H9 (cell line): ENCODE results near the gene ZNF530. TPM values are rescaled to one million over a fixed set of nuclear protein-coding genes. Genes with fewer than 3 reads are reported as not detected.

ENCODE experiments used
- DNase-seq: peaks from one replicate; pipeline ENCODE4 v3.0.0-alpha.2; 2017
- H2AFZ ChIP-seq: one replicate; pipeline ENCODE4 v1.6.1; 2013; ENCODE audit warnings: mild to moderate bottlenecking, low read length, control low read depth, moderate library complexity
- H2AK5ac ChIP-seq: 2 replicates; pipeline ENCODE4 v1.6.1; 2013; ENCODE audit warnings: low read length, control low read depth, mixed read lengths; ENCODE audit not compliant: insufficient read length
- H2BK120ac ChIP-seq: one replicate; pipeline ENCODE4 v1.6.1; 2013; ENCODE audit warnings: low read depth, mild to moderate bottlenecking, low read length, control low read depth, inconsistent platforms; ENCODE audit not compliant: poor library complexity, severe bottlenecking
- H2BK12ac ChIP-seq: 2 replicates; pipeline ENCODE4 v1.6.1; 2013; ENCODE audit warnings: low read length, control low read depth, mixed read lengths, low read depth; ENCODE audit not compliant: insufficient read length
- H2BK15ac ChIP-seq: 2 replicates; pipeline ENCODE4 v1.6.1; 2013; ENCODE audit warnings: low read depth, low read length, control low read depth
- H2BK20ac ChIP-seq: one replicate; pipeline ENCODE4 v1.6.1; 2013; ENCODE audit warnings: low read depth, mild to moderate bottlenecking, low read length, control low read depth, inconsistent platforms; ENCODE audit not compliant: poor library complexity, severe bottlenecking
- H2BK5ac ChIP-seq: 2 replicates; pipeline ENCODE4 v1.6.1; 2013; ENCODE audit warnings: low read length, control low read depth, mixed read lengths; ENCODE audit not compliant: insufficient read length
- H3K14ac ChIP-seq: 2 replicates; pipeline ENCODE4 v1.6.1; 2013; ENCODE audit warnings: low read length, control low read depth; ENCODE audit not compliant: insufficient read depth
- H3K18ac ChIP-seq: 2 replicates; pipeline ENCODE4 v1.6.1; 2013; ENCODE audit warnings: low read depth, mild to moderate bottlenecking, mixed read lengths, low read length, control low read depth; ENCODE audit not compliant: insufficient read length
- H3K23ac ChIP-seq: 2 replicates; pipeline ENCODE4 v1.6.1; 2013; ENCODE audit warnings: low read length, control low read depth, mixed read lengths, low read depth; ENCODE audit not compliant: insufficient read length
- H3K23me2 ChIP-seq: 2 replicates; pipeline ENCODE4 v1.6.1; 2013; ENCODE audit warnings: low read depth, mild to moderate bottlenecking, mixed read lengths, low read length, control low read depth; ENCODE audit not compliant: insufficient read length, poor library complexity, severe bottlenecking
- H3K27ac ChIP-seq: 2 replicates; pipeline ENCODE4 v1.5.1; 2013; ENCODE audit warnings: low read length, control low read depth, mixed read lengths, low read depth; ENCODE audit not compliant: insufficient read length
- H3K27me3 ChIP-seq: 2 replicates; pipeline ENCODE4 v1.6.1; 2013; ENCODE audit warnings: low read length, control low read depth, inconsistent platforms; ENCODE audit not compliant: insufficient read depth
- H3K4ac ChIP-seq: 2 replicates; pipeline ENCODE4 v1.6.1; 2013; ENCODE audit warnings: low read depth, mild to moderate bottlenecking, control low read depth, inconsistent platforms, low read length, moderate library complexity
- H3K4me1 ChIP-seq: 2 replicates; pipeline ENCODE4 v1.6.1; 2013; ENCODE audit warnings: low read length, control low read depth, inconsistent platforms; ENCODE audit not compliant: insufficient read depth
- H3K4me2 ChIP-seq: 2 replicates; pipeline ENCODE4 v1.6.1; 2013; ENCODE audit warnings: low read length, control low read depth, mixed read lengths; ENCODE audit not compliant: insufficient read length, insufficient read depth
- H3K56ac ChIP-seq: 2 replicates; pipeline ENCODE4 v1.6.1; 2013; ENCODE audit warnings: low read depth, mild to moderate bottlenecking, mixed read lengths, low read length, control low read depth; ENCODE audit not compliant: insufficient read length
- H3K79me1 ChIP-seq: 2 replicates; pipeline ENCODE4 v1.6.1; 2013; ENCODE audit warnings: low read depth, mild to moderate bottlenecking, moderate library complexity, low read length, control low read depth, inconsistent platforms; ENCODE audit not compliant: insufficient read depth, poor library complexity, severe bottlenecking
- H3K79me2 ChIP-seq: 2 replicates; pipeline ENCODE4 v1.6.1; 2013; ENCODE audit warnings: low read length, control low read depth, inconsistent platforms; ENCODE audit not compliant: insufficient read depth
- H3K9ac ChIP-seq: 2 replicates; pipeline ENCODE4 v1.6.1; 2013; ENCODE audit warnings: low read length, control low read depth, mixed read lengths; ENCODE audit not compliant: insufficient read length; ENCODE audit errors: extremely low read depth
- H3K9me3 ChIP-seq: one replicate; pipeline ENCODE4 v1.6.1; 2013; ENCODE audit warnings: low read depth, low read length, inconsistent platforms; ENCODE audit not compliant: control insufficient read depth
- H3T11ph ChIP-seq: one replicate; pipeline ENCODE4 v1.6.1; 2013; ENCODE audit warnings: mild to moderate bottlenecking, low read length, control low read depth, inconsistent platforms
- H4K20me1 ChIP-seq: one replicate; pipeline ENCODE4 v1.6.1; 2013; ENCODE audit not compliant: control insufficient read depth, insufficient read length, insufficient read depth
- H4K5ac ChIP-seq: 2 replicates; pipeline ENCODE4 v1.6.1; 2013; ENCODE audit warnings: low read depth, mild to moderate bottlenecking, mixed read lengths, low read length, control low read depth; ENCODE audit not compliant: insufficient read length
- H4K8ac ChIP-seq: replicated peaks from 2 replicates; pipeline ENCODE4 v1.6.1; 2013; ENCODE audit warnings: low read length, control low read depth, mixed read lengths, low read depth; ENCODE audit not compliant: insufficient read length
- H4K91ac ChIP-seq: 2 replicates; pipeline ENCODE4 v1.6.1; 2013; ENCODE audit warnings: low read depth, mild to moderate bottlenecking, moderate library complexity, mixed read lengths, low read length, control low read depth; ENCODE audit not compliant: insufficient read length
- H3K27ac Mint-ChIP-seq, 3 experiments: 2 replicates in 2 of 3; 3 replicates in 1 of 3; pipeline ENCODE4 v1.8.0; 2020 to 2021; ENCODE audit warnings: mixed read lengths in 3 of 3, mild to moderate bottlenecking in 1 of 3, moderate library complexity in 1 of 3
- H3K27me3 Mint-ChIP-seq: 2 replicates; pipeline ENCODE4 v1.8.0; 2021; ENCODE audit warnings: low read depth, mild to moderate bottlenecking, moderate library complexity, mixed read lengths
- H3K36me3 Mint-ChIP-seq, 3 experiments: 2 replicates in 2 of 3; 3 replicates in 1 of 3; pipeline ENCODE4 v1.8.0; 2020 to 2021; ENCODE audit warnings: low read depth in 3 of 3, mixed read lengths in 3 of 3; ENCODE audit not compliant: insufficient read depth in 1 of 3
- H3K4me1 Mint-ChIP-seq, 2 experiments: 2 replicates each; pipeline ENCODE4 v1.8.0; 2020; ENCODE audit warnings: mixed read lengths in 2 of 2
- H3K4me3 Mint-ChIP-seq, 2 experiments: 2 replicates in 1 of 2; 3 replicates in 1 of 2; pipeline ENCODE4 v1.8.0; 2020 to 2021; ENCODE audit warnings: mild to moderate bottlenecking in 2 of 2, mixed read lengths in 2 of 2, moderate library complexity in 1 of 2
- H3K9me3 Mint-ChIP-seq, 2 experiments: 2 replicates in 1 of 2; 3 replicates in 1 of 2; pipeline ENCODE4 v1.8.0; 2020; ENCODE audit warnings: mild to moderate bottlenecking in 2 of 2, mixed read lengths in 2 of 2, moderate library complexity in 1 of 2
- CTCF ChIP-seq: fragments of 200-600 bp; sonication (generic); conservative IDR thresholded peaks from 3 replicates; pipeline ENCODE4 v1.8.0; 2021; ENCODE audit warnings: antibody characterized with exemption, mild to moderate bottlenecking
- WGBS: extraction: QIAGEN DNeasy Blood & Tissue Kit; methylation state at CpG from one replicate; pipeline ENCODE4 v1.1.7; 2013; ENCODE audit warnings: missing lambda C conversion rate, low lambda C conversion rate, mixed read lengths; ENCODE audit not compliant: insufficient read length; ENCODE audit errors: extremely low coverage; 5-methylcytosine and 5-hydroxymethylcytosine counted together
- total RNA-seq: library from RNA; stranded (reverse); gene quantifications from 2 replicates; pipeline ENCODE4 v1.2.1, GENCODE V29; 2021

Gene ZNF530
- total RNA-seq, 1 experiment from 2014 or later = 9.3 TPM

- H3K4me3 Mint-ChIP-seq = no peak overlapping the region
- WGBS = no CpG with 5 or more reads among the region's 7 CpGs
- Histone ChIP-seq H3K9me3 (peaks cover 76% of the 10 kb centered on the region), H2BK5ac (no peak overlapping the region), H3K14ac (no peak overlapping the region), H2BK20ac (no peak overlapping the region), H3T11ph (no peak overlapping the region), H2BK120ac (no peak overlapping the region), H2BK12ac (no peak overlapping the region), H3K18ac (no peak overlapping the region), H3K23me2 (no peaks in the 10 kb centered on the region), H4K91ac (no peak overlapping the region), H2BK15ac (no peak overlapping the region), H3K23ac (no peak overlapping the region), H3K56ac (no peak overlapping the region), H4K8ac (no peak overlapping the region), H3K79me1 (no peaks in the 10 kb centered on the region), H4K5ac (no peak overlapping the region), H3K4me2 (no peak overlapping the region), H3K27ac (no peak overlapping the region), H3K9ac (no peak overlapping the region), H2AFZ (no peak overlapping the region), H4K20me1 (no peaks in the 10 kb centered on the region), H3K4ac (no peak overlapping the region), H2AK5ac (no peak overlapping the region), H3K79me2 (no peaks in the 10 kb centered on the region), H3K27me3 (no peaks in the 10 kb centered on the region), H3K4me1 (no peaks in the 10 kb centered on the region)
- peaks cover 27 to 45% (median 28%) of the 10 kb centered on the region in 3 experiments for H3K36me3 Mint-ChIP-seq
- H3K9me3 Mint-ChIP-seq = peaks cover 97% of the 10 kb centered on the region in 2 experiments
- H3K27ac Mint-ChIP-seq = no peak overlapping the region
- peaks cover 37% of the 10 kb centered on the region for H3K27me3 Mint-ChIP-seq
- H3K4me1 Mint-ChIP-seq = no peaks in the 10 kb centered on the region
- DNase-seq = no peak
- 0 out of 3 replicates have a peak, but pooled peaks have one; percentile 19 for TF ChIP-seq CTCF
Measured at GRCh38 chr19:57566396-57567265, 33.1 kb upstream of the ZNF530 start.
